Lung microvascular endothelial cell (primary cell): Measurements from ENCODE around the gene SIDT2. TPM values are rescaled to one million over a fixed set of nuclear protein-coding genes. Genes with fewer than 3 reads are reported as not detected.
"Not testable (repeated sequence)": the region's sequence is repeated elsewhere in the genome, so short reads cannot be mapped to it uniquely, and the experiment has no call there.

ENCODE experiments used
- DNase-seq, 2 donors: peaks; one replicate each; pipeline versions ENCODE4 v3.0.0 to v3.0.0-alpha.2; 2010; ENCODE audit warnings: low read depth in 2 of 2
- total RNA-seq: library from RNA; depleted of rRNA; stranded (reverse); fragments of >200 nt; gene quantifications from 2 replicates; pipeline ENCODE4 v1.2.1, GENCODE V29; 2014

SIDT2 gene
- total RNA-seq: 7.2 and 8.9 TPM in 2 replicates

- DNase-seq: peak; percentile 95
Observed at GRCh38 chr11:117178210-117179034, at the start of gene SIDT2. Gene SIDT2, plus strand, starts transcription at chr11:117178743. Its CDS starts 521 bp downstream, at chr11:117179264.

- not testable (repeated sequence) for DNase-seq
Observed at GRCh38 chr11:117130396-117130795, 48.1 kb upstream of the SIDT2 start.

DNA sequence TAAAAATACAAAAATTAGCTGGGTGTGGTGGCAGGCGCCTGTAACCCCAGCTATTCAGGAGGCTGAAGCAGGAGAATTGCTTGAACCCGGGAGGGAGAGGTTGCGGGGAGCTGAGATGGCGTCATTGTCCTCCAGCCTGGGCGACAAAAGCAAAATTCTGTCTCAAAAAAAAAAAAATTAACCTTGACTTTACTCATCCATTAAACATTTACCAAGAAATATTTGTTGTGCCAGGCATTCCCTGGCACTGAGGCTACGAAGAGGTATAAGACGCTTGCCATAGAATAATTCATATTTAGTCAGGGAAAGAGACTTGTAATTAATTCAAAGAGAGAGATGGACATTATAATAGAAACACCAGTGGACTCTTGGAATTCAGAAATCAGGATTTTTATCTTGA is 47.7 kb upstream of the SIDT2 start:
- no peak for DNase-seq

- DNase-seq: no peak
Observed at GRCh38 chr11:117134431-117134830, 44.1 kb upstream of the SIDT2 start.

DNA sequence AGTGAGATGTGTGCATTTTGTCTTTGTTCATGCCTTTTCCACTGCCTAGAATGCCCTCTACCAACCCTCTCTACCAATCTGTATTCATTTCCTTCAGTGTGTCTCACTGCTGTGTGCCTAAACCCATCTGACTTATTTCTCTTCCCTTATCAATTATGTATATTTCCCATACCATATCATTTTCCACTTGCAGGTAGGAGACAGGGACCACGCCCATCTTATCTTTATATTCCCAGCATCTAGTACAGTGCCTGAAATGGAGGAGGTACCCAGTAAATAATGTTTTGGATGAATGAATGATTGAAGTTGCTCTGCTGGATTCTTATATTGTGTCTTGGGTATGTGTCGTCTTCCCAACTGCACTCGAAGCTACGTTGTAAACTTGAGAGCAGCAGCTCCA is 43.6 kb upstream of the SIDT2 start:
- DNase-seq: not testable (repeated sequence)

DNA sequence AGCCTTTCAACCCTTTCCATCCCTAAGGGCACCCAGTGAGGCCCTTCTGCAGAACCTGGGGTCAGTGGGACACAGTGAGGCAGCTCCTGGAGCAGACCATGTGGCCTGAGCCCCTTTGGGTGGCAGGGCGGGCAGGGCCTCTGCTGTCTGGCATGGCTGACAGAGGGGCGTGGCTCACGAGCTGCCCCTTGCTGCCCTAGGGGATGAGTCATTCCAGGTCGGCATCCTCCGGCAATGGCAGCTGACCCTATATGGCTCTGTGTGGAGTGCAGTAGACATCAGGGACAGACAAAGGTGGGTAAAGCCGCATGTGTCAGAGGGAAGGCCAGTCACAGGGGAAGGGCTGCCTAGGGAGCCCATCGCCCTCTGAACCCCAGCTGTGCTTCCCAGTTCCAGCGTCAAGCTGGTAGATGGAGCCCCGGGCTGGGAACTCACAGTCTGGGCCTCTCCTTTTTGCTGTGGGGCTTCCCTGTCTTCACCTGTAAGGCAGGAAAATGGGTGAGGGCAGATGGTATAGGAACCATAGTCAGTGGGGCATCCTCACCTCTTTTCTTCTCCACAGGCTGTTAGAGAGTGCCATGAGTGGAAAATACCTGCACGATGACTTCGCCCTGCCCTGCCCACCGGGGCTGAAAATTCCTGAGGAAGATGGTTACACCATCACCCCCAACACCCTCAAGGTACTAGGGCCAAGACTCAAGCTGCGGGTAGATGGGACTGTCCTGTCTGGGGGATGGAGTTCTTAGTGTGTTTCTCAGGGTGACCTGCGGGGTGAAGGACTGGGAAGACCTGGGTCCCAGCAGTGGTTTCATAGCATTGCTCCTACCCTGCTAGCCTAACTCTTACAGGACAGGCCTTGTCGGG is 41.1 kb upstream of the SIDT2 start:
- DNase-seq: not testable (repeated sequence)

DNA sequence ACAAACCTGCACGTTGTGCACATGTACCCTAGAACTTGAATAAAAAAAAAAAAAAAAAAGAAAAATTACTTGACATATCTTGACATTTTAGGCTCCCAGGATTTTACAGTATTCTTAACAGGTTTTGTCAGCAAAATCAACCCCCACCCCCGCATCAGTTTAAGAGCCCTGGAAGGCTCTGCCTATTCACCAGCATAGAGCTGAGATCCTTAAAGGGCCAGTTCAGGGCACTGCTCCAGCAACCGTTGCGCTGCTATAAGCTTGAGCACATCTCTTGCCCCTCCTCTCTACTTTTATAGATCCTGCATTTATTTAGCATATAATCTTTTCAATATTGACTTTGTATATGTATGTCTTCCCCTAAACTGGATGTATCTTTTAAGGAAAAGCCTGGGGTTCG is 35.2 kb upstream of the SIDT2 start:
- peak in 1 of 2 donors; percentile 39 for DNase-seq

DNA sequence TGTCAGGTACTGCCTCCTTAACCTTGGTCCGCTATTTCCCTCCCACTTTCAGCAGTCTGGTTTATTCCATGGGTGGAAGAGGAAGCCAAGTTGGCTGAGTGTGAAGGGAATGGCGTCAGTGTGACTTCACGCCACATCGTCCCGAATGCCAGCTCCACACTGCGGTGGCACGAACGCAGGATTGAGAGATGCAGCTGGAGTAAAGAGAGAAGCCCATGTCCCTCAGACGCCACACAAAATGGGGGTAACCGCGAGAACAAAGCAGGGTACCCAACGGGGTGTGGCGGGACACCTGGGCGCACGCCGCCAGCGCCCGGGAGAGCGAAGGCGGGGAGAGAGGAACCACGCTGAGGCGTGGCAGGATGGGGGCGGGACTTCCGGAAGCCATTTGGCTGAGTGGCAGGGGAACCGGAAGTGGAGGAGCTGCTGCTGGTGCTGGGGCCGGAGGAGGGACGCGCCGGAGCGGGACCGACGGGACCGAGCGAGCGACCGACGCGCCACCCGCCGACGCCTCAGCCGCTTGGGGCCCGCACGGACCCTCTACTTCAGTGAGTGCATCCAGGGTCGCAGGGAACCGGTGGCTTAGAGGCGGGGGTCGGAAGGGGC is 34.6 kb upstream of the SIDT2 start, which contains the start of gene PAFAH1B2:
PAFAH1B2 (plus strand) TSS at position 417 of the 606 bp plus-strand sequence. CDS start 8,161 bp downstream, outside the sequence.
- peak; percentile 92 to 95 for DNase-seq

DNA sequence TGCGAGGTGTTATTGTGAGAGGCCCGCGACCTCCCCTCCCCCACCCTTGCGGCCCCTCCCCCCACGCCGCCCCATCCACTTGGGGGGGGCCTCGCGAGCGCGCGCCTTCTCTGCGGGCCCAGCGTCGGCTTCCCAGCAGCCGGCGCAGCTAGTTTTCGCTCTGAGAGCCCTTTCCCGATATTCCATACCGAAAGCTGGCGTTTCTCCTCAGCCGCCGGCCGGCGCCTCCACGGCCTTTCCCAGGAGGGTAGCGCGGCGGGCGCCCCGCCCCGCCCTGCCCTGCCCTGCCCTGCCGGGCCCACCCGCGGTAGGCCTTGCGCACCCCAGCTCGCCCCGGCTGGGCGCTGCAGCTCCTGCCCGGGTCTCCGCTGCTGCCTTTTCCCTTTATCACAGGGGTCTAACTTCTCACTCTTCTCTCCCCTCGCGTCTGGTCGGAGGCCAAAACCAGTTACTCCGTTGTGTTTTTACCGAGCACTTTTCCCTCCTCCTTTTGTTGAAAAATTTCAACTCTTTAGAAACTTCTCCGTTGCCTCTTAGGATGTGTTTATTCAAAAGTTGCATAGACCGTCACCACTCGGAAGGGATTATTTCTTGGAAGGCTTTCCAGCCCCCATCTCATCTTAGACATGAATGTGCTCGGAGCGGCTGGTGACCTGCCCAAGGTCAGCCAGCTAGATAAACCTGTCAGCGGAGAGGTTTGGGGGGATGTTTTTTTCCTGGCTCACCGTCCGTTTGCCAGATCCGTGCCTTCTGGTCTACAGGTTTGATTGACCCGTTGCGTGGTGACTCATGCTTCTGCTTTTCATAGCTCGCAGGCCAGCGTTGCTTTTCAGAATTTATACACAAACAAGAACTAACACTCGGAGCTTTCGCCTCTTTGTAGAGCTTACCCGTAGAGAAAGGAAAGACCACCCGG is 33.8 kb upstream of the SIDT2 start:
- peak; percentile 84 to 91 for DNase-seq

DNA sequence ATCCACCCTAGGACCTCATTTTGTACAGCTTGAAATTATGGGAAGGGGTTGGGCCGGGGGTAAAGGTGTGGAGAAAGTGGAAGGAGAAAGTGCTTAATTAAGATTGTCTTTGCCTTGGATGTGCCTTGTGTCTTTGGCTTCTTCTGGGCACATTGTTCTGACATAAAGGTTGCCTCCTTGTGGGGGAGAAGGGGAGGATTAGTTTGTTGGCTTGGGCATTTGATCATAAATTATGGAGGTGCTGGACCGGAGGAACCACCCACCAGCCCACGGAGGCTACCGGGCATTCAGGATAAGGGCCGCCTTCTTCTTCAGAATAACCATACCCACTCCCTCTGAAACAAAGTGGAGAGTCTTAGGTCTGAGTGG is 33.2 kb upstream of the SIDT2 start:
- peak; percentile 41 to 58 for DNase-seq

- peak in 1 of 2 donors; percentile 13 for DNase-seq
Observed at GRCh38 chr11:117146521-117146920, 32.0 kb upstream of the SIDT2 start.

DNA sequence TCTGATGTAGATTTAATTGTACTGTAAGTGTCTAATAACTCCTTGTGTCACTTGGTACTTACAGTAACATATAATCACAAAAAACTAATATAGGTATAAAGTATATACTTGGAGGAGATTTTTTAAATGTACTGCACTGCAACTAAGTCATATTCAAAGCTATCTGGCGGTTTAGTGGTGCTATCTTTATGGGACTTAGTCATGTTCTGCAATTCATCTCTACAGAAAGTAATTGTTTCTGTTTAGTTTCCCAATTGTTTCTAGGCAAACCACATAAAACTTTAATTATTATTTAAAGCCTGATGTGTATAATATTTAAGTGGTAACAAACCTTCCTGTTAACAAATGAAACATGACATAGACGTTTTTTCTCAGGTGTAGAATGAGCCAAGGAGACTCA is 26.5 kb upstream of the SIDT2 start:
- DNase-seq: no peak

DNA sequence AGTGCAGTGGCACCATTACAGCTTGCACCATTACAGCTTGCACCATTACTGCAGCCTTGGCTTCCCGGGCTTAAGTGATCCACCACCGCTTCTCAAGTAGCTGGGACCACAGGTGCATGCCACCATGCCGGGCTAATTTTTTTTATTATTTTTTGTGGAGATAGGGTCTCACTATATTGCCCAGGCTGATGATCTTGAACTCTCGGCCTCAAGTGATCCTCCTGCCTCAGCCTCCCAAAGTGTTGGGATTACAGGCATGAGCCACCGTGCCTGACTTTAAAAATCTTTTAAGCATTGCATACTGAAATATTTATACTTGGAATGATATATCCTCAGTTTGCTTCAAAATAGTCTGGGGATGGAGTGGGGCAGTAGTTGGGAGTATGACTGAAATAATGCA is 24.1 kb upstream of the SIDT2 start:
- DNase-seq: no peak

DNA sequence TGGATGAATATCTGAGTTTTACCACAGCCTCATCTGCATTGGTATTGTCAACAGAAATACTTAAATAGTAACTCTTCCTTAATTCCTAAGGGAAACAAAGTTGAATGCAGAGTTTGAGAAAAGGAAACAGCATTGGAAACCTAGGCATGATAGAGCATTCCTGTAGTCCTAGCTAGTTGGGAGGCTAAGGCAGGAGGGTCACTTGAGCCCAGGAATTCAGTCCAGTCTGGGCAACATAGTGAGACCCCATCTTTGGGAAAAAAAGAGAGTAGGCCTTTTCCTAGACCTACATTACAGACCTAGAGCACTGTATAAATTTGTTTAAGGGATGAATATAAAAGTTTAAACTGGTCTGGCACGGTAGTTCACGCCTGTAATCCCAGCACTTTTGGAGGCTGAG is 21.0 kb upstream of the SIDT2 start:
- DNase-seq: no peak

DNA sequence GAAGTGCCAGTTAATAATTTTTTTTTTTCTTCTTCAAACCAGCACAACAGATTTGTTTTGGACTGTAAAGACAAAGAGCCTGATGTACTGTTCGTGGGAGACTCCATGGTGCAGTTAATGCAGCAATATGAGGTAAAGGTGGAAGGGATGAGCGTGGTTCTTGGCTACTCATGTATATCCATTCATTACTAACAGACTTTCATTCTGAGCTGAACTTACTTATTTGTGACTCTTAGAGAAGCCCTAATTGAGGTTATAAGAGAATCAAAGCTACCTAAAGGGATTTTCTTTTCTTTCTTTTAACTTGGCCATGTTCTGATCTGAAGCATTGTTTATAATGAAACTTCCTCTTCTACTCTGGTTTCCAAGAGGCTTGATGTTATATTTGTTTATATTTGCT is 18.7 kb upstream of the SIDT2 start:
- DNase-seq: no peak

DNA sequence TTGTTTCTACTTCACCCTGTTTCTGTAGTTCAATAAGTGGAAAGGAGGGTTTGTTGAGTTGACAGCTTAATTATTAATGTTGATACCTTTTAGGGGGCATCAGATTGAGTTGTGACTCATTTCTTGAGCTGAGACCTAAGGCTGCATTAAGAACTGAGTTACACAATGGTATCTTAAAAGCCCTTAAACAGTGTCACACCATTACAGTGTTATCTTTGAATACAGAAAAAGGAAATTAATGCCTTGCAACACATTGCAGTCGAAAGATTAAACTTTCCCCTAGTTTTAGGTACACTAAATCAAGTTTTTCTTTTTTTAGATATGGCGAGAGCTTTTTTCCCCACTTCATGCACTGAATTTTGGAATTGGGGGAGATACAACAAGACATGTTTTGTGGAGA is 17.7 kb upstream of the SIDT2 start:
- DNase-seq: no peak

DNA sequence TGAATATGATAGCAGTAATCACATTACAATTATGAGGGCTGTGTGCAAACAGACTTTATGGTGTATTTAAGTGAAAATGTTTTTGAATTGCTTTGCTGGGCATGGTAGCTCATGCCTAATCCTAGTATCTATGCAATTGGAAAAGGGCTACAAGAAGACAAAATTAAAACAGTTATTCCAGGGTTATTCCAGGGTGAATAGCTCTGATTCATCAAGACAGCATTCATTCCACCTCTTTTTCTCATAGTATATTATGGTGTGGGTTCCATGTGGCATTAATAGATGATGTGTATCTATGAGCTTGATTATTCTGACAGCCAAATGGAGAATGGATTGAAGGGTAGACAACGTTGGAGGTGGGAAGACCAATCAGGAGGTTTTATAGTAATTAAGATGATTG is 12.1 kb upstream of the SIDT2 start:
- DNase-seq: no peak

DNA sequence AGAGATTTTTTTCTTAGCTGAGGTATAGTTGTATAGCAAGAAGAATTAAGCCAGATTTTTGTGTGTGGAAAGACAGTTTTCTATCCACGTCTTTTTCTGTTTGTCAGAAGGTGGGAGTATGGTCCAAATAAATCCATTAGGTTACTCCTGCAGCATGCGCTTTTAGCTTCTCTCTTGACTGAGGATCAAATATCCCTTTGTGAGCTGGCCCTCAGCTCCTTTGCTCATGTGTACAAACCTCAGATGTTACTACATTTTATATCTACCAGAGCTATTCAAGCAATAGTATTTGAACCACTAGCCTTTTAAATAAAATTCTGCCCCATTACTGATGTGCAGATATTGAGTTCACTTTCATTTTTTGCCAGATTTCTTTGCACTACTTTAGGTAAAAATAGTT is 8.8 kb upstream of the SIDT2 start:
- no peak for DNase-seq

DNA sequence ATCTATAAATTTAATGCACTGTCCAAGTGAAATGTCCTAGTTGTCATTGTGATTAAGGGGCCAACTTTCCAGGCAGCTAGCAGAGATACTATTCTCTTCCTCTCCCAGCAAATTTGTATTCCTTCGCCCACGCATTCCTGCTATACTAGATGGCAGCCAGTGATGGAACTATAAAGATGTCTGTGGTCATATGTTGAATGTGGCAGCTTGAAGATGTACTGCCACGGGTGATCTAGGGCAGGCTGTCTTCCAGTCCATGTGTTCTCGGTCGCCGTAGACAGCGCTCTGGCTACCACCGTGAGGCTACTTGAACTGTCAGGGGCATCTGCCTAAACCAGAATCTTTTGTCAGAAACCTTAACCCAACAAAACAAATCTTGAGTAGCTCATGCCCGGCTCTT is 8.3 kb upstream of the SIDT2 start:
- DNase-seq: no peak

DNA sequence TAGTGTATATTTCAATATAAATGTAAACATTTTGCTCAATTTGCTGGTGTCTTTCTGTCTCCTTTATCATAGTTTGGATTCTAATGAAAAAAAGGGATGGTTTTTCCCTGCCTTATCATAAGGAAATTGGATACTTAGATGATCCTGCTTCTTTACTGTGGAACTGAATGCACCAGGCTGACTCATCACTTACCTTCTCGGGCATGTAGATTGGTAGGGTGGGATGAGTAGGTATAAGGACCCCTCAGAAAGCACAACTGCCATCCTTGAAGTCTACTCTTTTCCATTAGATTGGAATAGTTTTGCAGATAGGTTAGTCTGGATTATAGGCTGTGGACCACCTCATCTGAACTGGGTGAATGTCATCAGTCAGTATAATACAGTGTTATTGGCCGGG is 7.5 kb upstream of the SIDT2 start:
- DNase-seq: no peak
